Measurements from ENCODE around the gene C11orf21. TPM values are rescaled to one million over a fixed set of nuclear protein-coding genes. Genes with fewer than 3 reads are reported as not detected.

Gene C11orf21
- total and polyA plus RNA-seq, 2 donors (not counting 1 experiment from before 2014, with no cell fraction given) = under 0.01 TPM; not detected in 1

GRCh38 chr11:2313051-2313951, 11.6 kb upstream of the C11orf21 start:
- Histone ChIP-seq H3K9ac (ENCODE audit: insufficient read depth, low read length) (no peak overlapping the region), H4K20me1 (ENCODE audit: control insufficient read depth, extremely low read depth, insufficient read depth, low read length) (no peaks in the 10 kb centered on the region), H3K4me1 (ENCODE audit: control insufficient read depth, extremely low read depth, insufficient read depth, low read length) (peaks cover 9% of the 10 kb centered on the region), H3K27me3 (ENCODE audit: control insufficient read depth, insufficient read depth, low read length) (no peaks in the 10 kb centered on the region), H3K27ac (ENCODE audit: insufficient read depth, low read length) (no peak overlapping the region), H3K9me3 (ENCODE audit: control insufficient read depth, insufficient read depth, low read depth, low read length) (no peaks in the 10 kb centered on the region), H3K79me2 (ENCODE audit: control insufficient read depth, insufficient read depth, low read length) (no peaks in the 10 kb centered on the region), H3K4me3 (replicated peaks in 1 of 4; ENCODE audit: control extremely low read depth in 1 of 4, insufficient read depth in 1 of 4, low read depth in 3 of 4, low read length in 4 of 4) (no peak overlapping the region), H2AFZ (ENCODE audit: low read length) (no peak overlapping the region), H3K36me3 (ENCODE audit: control insufficient read depth, insufficient read depth, low read length) (no peaks in the 10 kb centered on the region), H3K4me2 (ENCODE audit: extremely low read depth, insufficient read depth, low read length) (no peak overlapping the region)
- no peak for DNase-seq (ENCODE audit: low read depth in 2 of 2)
- TF ChIP-seq CTCF (conservative IDR thresholded peaks at IDR 0.05 in 1 of 2, IDR thresholded peaks at IDR 0.05 in 1 of 2; ENCODE audit: low read depth in 1 of 2, low read length in 2 of 2) = no peak
- no peak for TF ChIP-seq EZH2 (IDR thresholded peaks at IDR 0.05; ENCODE audit: low read length, missing control alignments)

GRCh38 chr11:2312232-2313042, 10.7 kb upstream of the C11orf21 start:
- H3K27ac ChIP-seq (ENCODE audit: insufficient read depth, low read length) = no peak overlapping the region
- no peaks in the 10 kb centered on the region for H3K79me2 ChIP-seq (ENCODE audit: control insufficient read depth, insufficient read depth, low read length)
- no peaks in the 10 kb centered on the region for H3K27me3 ChIP-seq (ENCODE audit: control insufficient read depth, insufficient read depth, low read length)
- no peak overlapping the region for H3K4me3 ChIP-seq (replicated peaks in 1 of 4; ENCODE audit: control extremely low read depth in 1 of 4, insufficient read depth in 1 of 4, low read depth in 3 of 4, low read length in 4 of 4)
- H4K20me1 ChIP-seq (ENCODE audit: control insufficient read depth, extremely low read depth, insufficient read depth, low read length) = no peaks in the 10 kb centered on the region
- no peak for TF ChIP-seq EZH2 (IDR thresholded peaks at IDR 0.05; ENCODE audit: low read length, missing control alignments)
- TF ChIP-seq CTCF (conservative IDR thresholded peaks at IDR 0.05 in 1 of 2, IDR thresholded peaks at IDR 0.05 in 1 of 2; ENCODE audit: low read depth in 1 of 2, low read length in 2 of 2) = no peak
- H3K36me3 ChIP-seq (ENCODE audit: control insufficient read depth, insufficient read depth, low read length) = no peaks in the 10 kb centered on the region
- H3K4me1 ChIP-seq (ENCODE audit: control insufficient read depth, extremely low read depth, insufficient read depth, low read length) = peaks cover 9% of the 10 kb centered on the region
- H3K9ac ChIP-seq (ENCODE audit: insufficient read depth, low read length) = no peak overlapping the region
- no peaks in the 10 kb centered on the region for H3K9me3 ChIP-seq (ENCODE audit: control insufficient read depth, insufficient read depth, low read depth, low read length)
- no peak overlapping the region for H2AFZ ChIP-seq (ENCODE audit: low read length)
- no peak overlapping the region for H3K4me2 ChIP-seq (ENCODE audit: extremely low read depth, insufficient read depth, low read length)
- peak; percentile 54 to 71 for DNase-seq (ENCODE audit: low read depth in 2 of 2)
